PC-3 (cell line): Measurements from ENCODE around the gene GEN1. TPM values are rescaled to one million over a fixed set of nuclear protein-coding genes. Genes with fewer than 3 reads are reported as not detected.

Experiments used
- ATAC-seq: fragments of 200-7000 bp; cut with Tn5 transposase; 2 replicates; pipeline ENCODE4 v1.9.1; 2020; ENCODE audit warnings: mild to moderate bottlenecking, moderate library complexity
- BruUV-seq: library from RNA; stranded (reverse); fragments of 400-500 nt; replicated peaks from 2 replicates; lab custom pipeline; 2021; lab: Mats Ljungman, UMichigan
- CTCF ChIA-PET: fragments of 300-600 bp; sonication (Branson Sonifier 250); formaldehyde crosslinking; loops from one replicate; lab custom pipeline; 2022; ENCODE audit warnings: antibody characterized with exemption; lab: Charles Lee
- POLR2A ChIA-PET: fragments of 300-600 bp; sonication (Branson Sonifier 250); formaldehyde crosslinking; loops from one replicate; lab custom pipeline; 2022; ENCODE audit warnings: antibody characterized with exemption; ENCODE audit not compliant: unreplicated experiment; lab: Charles Lee
- DNase-seq: peaks from one replicate; pipeline ENCODE4 v3.0.0-alpha.2; 2015
- H2AFZ ChIP-seq: fragments of 300-600 bp; sonication (generic); 2 replicates; pipeline ENCODE4 v1.6.0; 2016; ENCODE audit warnings: antibody characterized with exemption, low read length
- H3F3A ChIP-seq: fragments of 300-600 bp; sonication (generic); one replicate; pipeline ENCODE4 v1.6.0; 2017; ENCODE audit warnings: antibody characterized with exemption, low read length, control low read depth, mild to moderate bottlenecking; ENCODE audit not compliant: unreplicated experiment
- H3K27ac ChIP-seq: fragments of 300-600 bp; sonication (generic); 2 replicates; pipeline ENCODE4 v1.5.1; 2016; ENCODE audit warnings: mild to moderate bottlenecking, low read length
- H3K27me3 ChIP-seq: fragments of 300-600 bp; sonication (generic); 2 replicates; pipeline ENCODE4 v1.6.1; 2016; ENCODE audit warnings: low read length, mixed read lengths
- H3K36me3 ChIP-seq: fragments of 300-600 bp; sonication (generic); 2 replicates; pipeline ENCODE4 v1.6.1; 2016; ENCODE audit warnings: low read depth, mixed run types, low read length, mixed read lengths
- H3K4me1 ChIP-seq: fragments of 300-600 bp; sonication (generic); 2 replicates; pipeline ENCODE4 v1.5.1; 2016; ENCODE audit warnings: low read length; ENCODE audit not compliant: insufficient read depth
- H3K4me2 ChIP-seq: fragments of 300-600 bp; sonication (generic); 2 replicates; pipeline ENCODE4 v1.6.0; 2016; ENCODE audit warnings: low read length
- H3K4me3 ChIP-seq: fragments of 300-600 bp; sonication (generic); 2 replicates; pipeline ENCODE4 v1.5.1; 2016; ENCODE audit warnings: mild to moderate bottlenecking, low read length, mixed read lengths
- H3K79me2 ChIP-seq: fragments of 300-600 bp; sonication (generic); 2 replicates; pipeline ENCODE4 v1.6.1; 2017; ENCODE audit warnings: low read length, mixed read lengths
- H3K9ac ChIP-seq: fragments of 300-600 bp; sonication (generic); 2 replicates; pipeline ENCODE4 v1.6.0; 2016; ENCODE audit warnings: mild to moderate bottlenecking, low read length
- H3K9me2 ChIP-seq: fragments of 300-600 bp; sonication (generic); replicated peaks from 2 replicates; pipeline ENCODE4 v1.6.1; 2016; ENCODE audit warnings: mixed run types, low read length, mixed read lengths
- H3K9me3 ChIP-seq: fragments of 300-600 bp; sonication (generic); 2 replicates; pipeline ENCODE4 v1.6.1; 2016; ENCODE audit warnings: low read length, mixed read lengths
- H4K20me1 ChIP-seq: fragments of 300-600 bp; sonication (generic); 2 replicates; pipeline ENCODE4 v1.6.1; 2016; ENCODE audit warnings: low read length, mixed read lengths
- CTCF ChIP-seq: fragments of 300-600 bp; sonication (generic); conservative IDR thresholded peaks from 2 replicates; pipeline ENCODE4 v1.5.1; 2017; ENCODE audit warnings: antibody characterized with exemption, low read depth, mild to moderate bottlenecking, low read length
- EZH2 ChIP-seq: fragments of 300-600 bp; sonication (generic); IDR thresholded peaks from one replicate; pipeline ENCODE4 v1.6.1; 2017; ENCODE audit warnings: antibody characterized with exemption, mild to moderate bottlenecking, low read length; ENCODE audit not compliant: unreplicated experiment
- EZH2phosphoT487 ChIP-seq: fragments of 300-600 bp; sonication (generic); IDR thresholded peaks from 2 replicates; pipeline ENCODE4 v1.6.1; 2018; ENCODE audit warnings: mild to moderate bottlenecking, antibody characterized with exemption, low read length, borderline replicate concordance
- intact Hi-C: fragments of 100-400 bp; cut with micrococcal nuclease; formaldehyde crosslinking; loops from 2 replicates; pipeline ENCODE4 v1.9.0; 2023
- total RNA-seq: library from RNA; depleted of rRNA; stranded (reverse); fragments of >200 nt; gene quantifications from 2 replicates; pipeline ENCODE4 v1.2.3, GENCODE V29; 2014

Gene GEN1
- total RNA-seq, 1 experiment from 2014 or later, result 21.4 TPM

GRCh38 chr2:17818235-17818815 lies 64.4 kb downstream of the GEN1 start:
- H4K20me1 ChIP-seq, result no peaks in the 10 kb centered on the region
- H3K9me3 ChIP-seq, result no peaks in the 10 kb centered on the region
- H3K27me3 ChIP-seq, result peaks cover 71% of the 10 kb centered on the region
- H3K4me2 ChIP-seq, result no peak overlapping the region
- ChIA-PET CTCF (no interaction called here), POLR2A (no interaction called here)
- no peaks in the 10 kb centered on the region for H3F3A ChIP-seq
- no TSS peak for BruUV-seq
- H3K36me3 ChIP-seq, result no peaks in the 10 kb centered on the region
- H3K9ac ChIP-seq, result no peak overlapping the region
- H3K4me3 ChIP-seq, result no peak overlapping the region
- H3K27ac ChIP-seq, result no peak overlapping the region
- H3K79me2 ChIP-seq, result no peaks in the 10 kb centered on the region
- no peaks in the 10 kb centered on the region for H3K4me1 ChIP-seq
- intact Hi-C loops, result no loop called here
- no peaks in the 10 kb centered on the region for H3K9me2 ChIP-seq
- TF ChIP-seq EZH2phosphoT487 (no peak), CTCF (no peak), EZH2 (no peak)
- no peak overlapping the region for H2AFZ ChIP-seq
- ATAC-seq, result no peak
- DNase-seq, result no peak

GRCh38 chr2:17821080-17821479 lies 67.1 kb downstream of the GEN1 start:
- CTCF ChIA-PET, result no interaction called here
- no peaks in the 10 kb centered on the region for H3K4me1 ChIP-seq
- intact Hi-C loops, result no loop called here
- no peaks in the 10 kb centered on the region for H4K20me1 ChIP-seq
- DNase-seq (no peak), ATAC-seq (no peak)
- H3K27me3 ChIP-seq, result peaks cover 56% of the 10 kb centered on the region
- H3K9ac ChIP-seq, result no peak overlapping the region
- no peaks in the 10 kb centered on the region for H3K9me2 ChIP-seq
- no peaks in the 10 kb centered on the region for H3K36me3 ChIP-seq
- POLR2A ChIA-PET, result no interaction called here
- no peaks in the 10 kb centered on the region for H3K9me3 ChIP-seq
- TF ChIP-seq CTCF, result no peak
- no peak for TF ChIP-seq EZH2phosphoT487
- no peak for TF ChIP-seq EZH2
- no peak overlapping the region for H2AFZ ChIP-seq
- H3K4me3 ChIP-seq, result no peak overlapping the region
- H3F3A ChIP-seq, result no peaks in the 10 kb centered on the region
- no peak overlapping the region for H3K4me2 ChIP-seq
- no peaks in the 10 kb centered on the region for H3K79me2 ChIP-seq
- no peak overlapping the region for H3K27ac ChIP-seq
- BruUV-seq, result no TSS peak

GRCh38 chr2:17821535-17822444 lies 67.9 kb downstream of the GEN1 start:
- no peaks in the 10 kb centered on the region for H4K20me1 ChIP-seq
- no peaks in the 10 kb centered on the region for H3K9me2 ChIP-seq
- no peaks in the 10 kb centered on the region for H3K36me3 ChIP-seq
- H3K9ac ChIP-seq, result no peak overlapping the region
- no peak for TF ChIP-seq CTCF
- H3K4me3 ChIP-seq, result no peak overlapping the region
- peaks cover 52% of the 10 kb centered on the region for H3K27me3 ChIP-seq
- DNase-seq, result no peak
- no peaks in the 10 kb centered on the region for H3K9me3 ChIP-seq
- H3K4me1 ChIP-seq, result no peaks in the 10 kb centered on the region
- H2AFZ ChIP-seq, result no peak overlapping the region
- BruUV-seq, result no TSS peak
- H3F3A ChIP-seq, result no peaks in the 10 kb centered on the region
- no peaks in the 10 kb centered on the region for H3K79me2 ChIP-seq
- ATAC-seq, result no peak
- POLR2A ChIA-PET, result no interaction called here
- no peak overlapping the region for H3K4me2 ChIP-seq
- CTCF ChIA-PET, result no interaction called here
- H3K27ac ChIP-seq, result no peak overlapping the region
- intact Hi-C loops, result no loop called here
